GM19468 (cell line): ENCODE measurements around the gene C1orf21.

ENCODE experiments used
- ATAC-seq: cut with Tn5 transposase; IDR thresholded peaks from one replicate; pipeline ENCODE4 v1.9.1; 2021; ENCODE audit warnings: mild to moderate bottlenecking, moderate library complexity, moderate number of reproducible peaks; ENCODE audit not compliant: unreplicated experiment; ENCODE audit errors: extremely low read depth

C1orf21 gene

DNA sequence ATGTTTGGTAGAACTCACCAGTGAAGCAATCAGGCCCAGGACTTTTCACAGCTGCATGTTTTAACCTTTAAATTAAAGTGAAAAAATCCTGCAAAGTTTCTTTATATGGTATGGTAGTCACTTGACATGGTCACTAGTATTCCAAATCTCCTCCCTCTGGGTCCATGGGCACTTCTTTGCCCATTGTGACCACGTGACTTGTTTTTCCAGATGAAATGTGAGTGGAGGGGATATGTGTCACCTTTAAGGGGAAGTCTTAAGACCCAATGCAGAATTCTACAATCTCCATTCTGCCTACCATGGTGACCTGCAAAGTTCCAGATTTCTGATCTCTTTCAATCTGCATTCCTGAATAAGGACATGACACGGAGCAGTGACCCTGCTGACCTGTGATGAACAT, 152.8 kb downstream of the C1orf21 start:
- ATAC-seq: no peak

DNA sequence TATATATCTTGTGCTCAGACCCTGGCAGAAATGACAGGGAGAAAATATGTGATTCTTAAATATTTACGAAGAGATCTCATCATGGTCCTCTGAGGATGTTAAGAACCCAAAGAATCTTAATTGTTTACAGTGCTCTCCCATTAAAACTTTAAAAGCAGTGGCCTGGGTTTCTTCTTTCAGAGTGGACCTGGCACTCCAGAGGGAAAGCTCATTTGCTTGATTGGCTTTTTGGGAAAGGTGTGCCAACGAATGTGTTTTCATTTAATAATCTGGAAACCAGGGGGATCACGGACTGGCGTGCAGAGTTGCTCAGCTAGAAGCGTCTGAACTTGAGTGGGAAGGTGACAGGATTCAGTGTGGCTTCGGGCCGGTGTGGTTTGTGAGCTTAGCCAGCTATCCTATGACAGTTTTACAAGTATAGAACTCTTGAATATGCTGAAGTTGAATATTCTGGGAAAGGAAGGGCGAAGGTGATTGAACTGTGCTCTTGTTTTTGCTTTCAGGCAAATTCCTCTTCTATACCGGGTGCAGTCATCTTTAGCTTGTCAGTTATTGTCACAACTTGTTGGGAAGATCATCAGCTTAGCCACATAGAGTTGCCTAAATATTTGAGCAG, 154.8 kb downstream of the C1orf21 start:
- ATAC-seq: no peak

- ATAC-seq: no peak
Measured at GRCh38 chr1:184542291-184542690, 155.5 kb downstream of the C1orf21 start.

GRCh38 chr1:184545601-184546000, 158.8 kb downstream of the C1orf21 start:
- ATAC-seq: no peak

GRCh38 chr1:184552446-184552845, 165.6 kb downstream of the C1orf21 start:
- ATAC-seq: no peak

- no peak for ATAC-seq
Measured at GRCh38 chr1:184553845-184554244, 167.0 kb downstream of the C1orf21 start.

DNA sequence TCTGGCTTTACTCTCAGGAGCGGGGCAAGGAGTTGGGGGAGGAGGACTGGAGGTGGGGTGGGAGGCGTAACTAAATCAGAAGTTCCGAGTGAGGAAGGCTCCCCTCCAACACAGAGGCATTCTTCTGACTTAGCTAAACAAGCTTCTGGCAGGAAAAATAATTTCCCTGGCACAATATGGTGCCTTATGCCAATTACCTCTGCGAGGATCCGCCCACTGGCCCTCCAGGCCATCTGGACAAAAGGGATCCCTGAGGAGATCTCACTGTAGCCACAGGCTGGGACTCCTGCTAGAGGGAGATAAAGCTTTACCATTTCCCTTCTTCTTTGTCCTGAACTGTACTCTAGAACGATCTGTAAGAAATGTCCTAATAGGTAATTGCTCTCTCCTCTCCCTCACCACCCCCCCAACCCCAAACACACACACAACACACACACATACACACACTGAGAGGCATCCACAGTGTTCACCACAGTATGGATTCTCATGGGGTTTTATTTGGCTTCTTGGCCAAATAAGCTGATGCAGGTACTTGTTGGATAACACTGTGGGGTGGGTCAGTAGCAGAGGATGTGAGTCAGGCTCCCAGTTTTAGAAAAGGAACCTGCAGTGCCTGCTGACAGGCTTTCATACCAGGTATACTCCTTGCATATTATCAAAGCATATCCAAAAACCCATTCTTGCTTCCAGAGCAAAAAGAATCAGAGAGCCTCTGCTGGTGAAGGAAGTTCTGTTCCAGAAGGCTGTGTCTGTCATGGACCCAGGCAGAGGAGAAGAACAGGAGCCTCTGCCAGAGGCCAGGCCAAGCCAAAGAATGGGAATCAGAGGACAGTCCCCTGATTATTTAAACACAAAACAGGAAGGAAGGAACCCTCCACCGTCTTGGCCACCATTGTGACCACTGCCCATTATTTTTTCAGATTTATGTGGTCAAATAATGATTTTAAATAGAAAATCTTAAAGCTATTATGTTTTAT, 169.1 kb downstream of the C1orf21 start:
- ATAC-seq: no peak

GRCh38 chr1:184556665-184557064, 169.8 kb downstream of the C1orf21 start:
- ATAC-seq: no peak

GRCh38 chr1:184557423-184558347, 170.9 kb downstream of the C1orf21 start:
- no peak for ATAC-seq

DNA sequence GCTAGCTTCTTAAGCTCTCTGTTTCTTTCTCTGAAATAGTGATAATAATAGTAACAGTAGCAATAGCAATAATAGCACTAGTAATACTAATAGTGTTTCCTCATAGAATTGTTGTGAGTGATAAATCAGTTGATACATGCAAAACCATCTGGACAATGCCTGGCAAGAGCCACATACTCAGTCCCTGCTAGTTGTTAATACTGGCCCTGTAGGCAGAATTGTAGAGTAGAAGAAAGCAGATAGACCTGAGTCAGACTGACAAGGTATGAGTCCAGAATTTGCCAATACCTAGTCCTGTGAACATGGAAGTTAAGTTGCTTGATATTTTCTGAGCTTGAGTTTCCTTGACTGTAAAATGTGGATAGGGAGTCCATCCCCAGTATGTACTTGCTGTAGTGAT, 171.9 kb downstream of the C1orf21 start:
- no peak for ATAC-seq

DNA sequence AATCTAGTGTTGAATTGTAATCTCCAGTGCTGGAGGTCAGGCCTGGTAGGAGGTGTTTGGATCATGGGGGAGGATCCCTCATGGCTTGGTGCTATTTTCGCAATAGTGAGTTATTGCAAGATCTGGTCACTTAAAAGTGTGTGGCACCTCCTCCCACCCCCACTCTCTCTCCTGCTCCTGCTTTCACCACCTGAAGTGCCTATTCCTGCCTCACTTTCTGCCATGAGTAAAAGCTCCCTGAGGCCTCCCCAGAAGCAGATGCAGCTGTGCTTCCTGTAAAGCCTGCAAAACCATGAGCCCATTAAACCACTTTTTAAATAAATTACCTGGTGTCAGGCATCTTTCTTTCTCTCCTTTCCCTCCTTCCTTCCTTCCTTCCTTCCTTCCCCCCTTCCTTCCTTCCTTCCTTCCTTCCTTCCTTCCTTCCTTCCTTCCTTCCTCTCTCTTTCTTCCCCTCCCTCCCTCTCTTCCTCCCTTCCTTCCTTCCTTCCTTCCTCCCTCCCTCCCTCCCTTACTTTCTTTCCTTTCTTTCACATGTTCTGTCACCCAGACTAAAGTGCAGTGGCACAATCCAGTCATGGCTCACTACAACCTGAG, 172.4 kb downstream of the C1orf21 start:
- no peak for ATAC-seq

GRCh38 chr1:184562806-184563205, 176.0 kb downstream of the C1orf21 start:
- ATAC-seq: no peak

- no peak for ATAC-seq
Measured at GRCh38 chr1:184563308-184563707, 176.5 kb downstream of the C1orf21 start.

DNA sequence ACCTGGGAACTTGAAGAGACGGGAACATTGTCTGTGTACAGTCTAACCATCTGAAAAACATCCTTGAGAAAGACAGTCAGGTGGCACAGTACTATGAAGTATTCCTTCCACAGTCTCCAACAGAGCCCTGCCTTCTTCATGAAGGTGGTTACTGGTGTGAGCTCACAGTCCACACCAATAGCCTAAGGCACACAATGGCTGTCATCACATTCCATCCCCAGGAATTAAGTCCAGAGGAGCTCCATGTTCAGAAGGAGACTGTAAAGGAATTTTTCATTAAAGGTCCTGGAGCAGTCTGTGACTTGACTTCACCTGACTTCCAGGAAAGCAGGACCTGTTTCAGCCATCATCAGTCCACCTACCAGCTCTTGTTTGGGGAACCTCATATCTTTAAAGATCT, 180.2 kb downstream of the C1orf21 start:
- ATAC-seq: no peak

DNA sequence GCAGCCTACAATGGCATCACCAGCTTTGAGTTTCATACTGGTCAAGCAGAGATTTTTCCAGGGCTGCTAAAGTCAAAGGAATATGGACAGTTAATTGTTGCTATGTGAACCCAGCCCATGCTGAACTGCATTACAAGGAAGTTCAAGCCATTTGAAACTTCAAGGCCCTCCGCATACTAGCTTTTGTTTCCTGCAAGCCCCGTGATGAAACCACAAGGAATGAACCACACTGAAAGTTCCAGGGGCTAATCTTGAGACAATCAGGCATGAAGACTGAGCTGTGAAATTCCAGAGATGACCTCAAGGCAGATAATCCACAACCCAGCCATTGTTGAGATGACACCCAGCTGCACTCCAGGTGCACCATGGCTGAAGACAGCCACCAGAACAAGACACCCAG, 180.8 kb downstream of the C1orf21 start:
- ATAC-seq: no peak

- ATAC-seq: no peak
Measured at GRCh38 chr1:184568148-184568547, 181.3 kb downstream of the C1orf21 start.

DNA sequence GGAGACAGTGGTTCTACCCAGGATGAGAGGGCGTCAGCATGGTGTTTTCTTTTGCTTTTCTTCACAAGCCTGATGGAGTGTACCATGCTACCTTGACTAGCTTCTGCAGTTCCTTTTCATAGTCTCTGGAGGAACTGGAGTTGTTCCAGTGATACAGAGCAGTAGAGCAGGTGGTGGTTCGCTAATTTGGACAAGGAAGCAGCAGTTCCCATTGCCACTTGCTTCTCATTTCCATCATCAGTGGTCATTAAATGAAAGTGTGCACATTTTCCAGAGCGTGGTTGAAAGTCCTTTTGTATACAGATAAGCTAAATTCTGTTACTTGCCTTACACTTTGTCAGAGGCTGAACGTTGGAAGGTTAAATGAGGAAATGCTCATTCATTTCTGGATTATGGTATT, 182.3 kb downstream of the C1orf21 start:
- no peak for ATAC-seq

DNA sequence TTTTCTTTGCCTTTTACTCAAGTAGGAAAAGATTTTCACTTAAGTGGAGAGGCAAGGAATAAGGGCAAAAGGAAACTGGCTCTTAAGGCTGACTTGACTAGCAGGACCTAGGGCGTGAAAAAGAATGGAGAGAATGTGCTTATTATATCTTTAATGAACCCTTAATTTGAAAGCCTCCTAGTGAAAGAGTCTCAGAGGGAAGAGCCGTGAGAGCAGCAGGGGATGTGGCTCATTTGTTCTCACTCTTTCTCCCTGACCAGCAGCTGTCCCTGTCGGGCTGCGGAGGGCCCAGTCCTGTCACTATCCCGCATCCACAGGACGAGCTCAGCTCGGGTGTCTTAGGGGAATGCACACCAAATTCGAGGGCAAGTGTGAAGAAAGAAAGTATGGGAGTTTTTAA, 187.8 kb downstream of the C1orf21 start:
- ATAC-seq: no peak

- no peak for ATAC-seq
Measured at GRCh38 chr1:184576822-184577221, 190.0 kb downstream of the C1orf21 start.

DNA sequence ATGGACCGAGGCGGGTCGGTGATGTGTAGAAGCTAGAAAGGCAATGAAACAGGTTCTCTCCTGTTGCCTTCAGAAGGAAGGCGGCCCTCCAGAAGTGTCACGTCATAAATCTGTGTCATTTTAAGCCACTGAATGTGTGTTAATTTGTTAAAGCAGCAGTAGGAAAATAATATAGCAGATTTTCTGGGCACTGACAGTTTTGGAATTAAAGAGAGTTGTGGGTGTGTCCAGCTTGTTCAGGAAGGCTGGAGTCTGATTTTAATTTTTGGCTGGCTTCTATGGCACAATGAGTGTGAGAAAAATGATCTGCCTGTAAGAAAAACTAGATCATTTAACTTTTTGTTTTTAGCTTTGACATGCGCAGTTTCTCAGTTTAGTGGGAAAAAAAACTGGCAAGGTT, 190.5 kb downstream of the C1orf21 start:
- no peak for ATAC-seq
